K562 (cell line): Measurements from ENCODE around the gene FCGR3B. TPM values are rescaled to one million over a fixed set of nuclear protein-coding genes. Genes with fewer than 3 reads are reported as not detected.
"Not testable (repeated sequence)": the region's sequence is repeated elsewhere in the genome, so short reads cannot be mapped to it uniquely, and the experiment has no call there.

Source experiments
- ATAC-seq: fragments of 200-7000 bp; cut with Tn5 transposase; 3 replicates; pipeline ENCODE4 v1.9.1; 2020; ENCODE audit warnings: moderate library complexity
- BruUV-seq: library from RNA; stranded (reverse); fragments of 400-500 nt; replicated peaks from 2 replicates; lab custom pipeline; 2021; lab: Mats Ljungman, UMichigan
- CTCF ChIA-PET: fragments of 300-600 bp; formaldehyde crosslinking; extraction: SDS; loops from one replicate; lab custom pipeline; 2021; ENCODE audit warnings: low intra/inter-chr PET ratio; lab: Yijun Ruan, JAX
- POLR2A ChIA-PET: fragments of 300-600, 350-650 bp; sonication (Branson Sonifier 250); formaldehyde crosslinking; extraction: SDS; loops from one replicate; lab custom pipeline; 2021; ENCODE audit warnings: antibody characterized with exemption, inconsistent platforms; lab: Yijun Ruan, JAX
- DNase-seq, 4 experiments: peaks; one replicate each; pipeline versions ENCODE4 v3.0.0 to v3.0.0-alpha.2; 2011 to 2018; ENCODE audit warnings: low spot score in 3 of 4, mixed read lengths in 3 of 4; ENCODE audit errors: extremely low read depth in 1 of 4
- FAIRE-seq: peaks from 2 replicates; lab custom pipeline; 2011; peaks lifted over from hg19 to GRCh38; lab: Jason Lieb, UNC
- H2AFZ ChIP-seq: 2 replicates; pipeline ENCODE4 v1.6.0; 2011; ENCODE audit warnings: low read depth, low read length, control low read depth, inconsistent platforms
- H3K27ac ChIP-seq: fragments of 200-600 bp; 3 replicates; pipeline ENCODE4 v1.8.0; 2011; ENCODE audit warnings: low read depth, mild to moderate bottlenecking, control low read depth, inconsistent platforms, low read length, moderate library complexity, mixed read lengths; ENCODE audit errors: extremely low read depth
- H3K27me3 ChIP-seq, 2 experiments: fragments of 300-600 bp in 1 of 2; 2 replicates in 1 of 2; 3 replicates in 1 of 2; pipeline versions ENCODE4 v1.6.0 to v1.8.0; 2011; ENCODE audit warnings: inconsistent platforms in 2 of 2, low read length in 2 of 2, mild to moderate bottlenecking in 1 of 2, mixed read lengths in 1 of 2, moderate library complexity in 1 of 2; ENCODE audit not compliant: control insufficient read depth in 2 of 2, insufficient read depth in 2 of 2
- H3K36me3 ChIP-seq: fragments of 300-600 bp; 3 replicates; pipeline ENCODE4 v1.8.0; 2011; ENCODE audit warnings: mild to moderate bottlenecking, low read length, inconsistent platforms; ENCODE audit not compliant: control insufficient read depth, insufficient read depth
- H3K4me1 ChIP-seq, 2 experiments: fragments of 200-600 bp in 1 of 2; replicated peaks in 1 of 2; 2 replicates in 1 of 2; 3 replicates in 1 of 2; pipeline versions ENCODE4 v1.5.1 to v1.8.0; 2011; ENCODE audit warnings: inconsistent platforms in 2 of 2, low read length in 2 of 2, mild to moderate bottlenecking in 1 of 2, mixed read lengths in 1 of 2, moderate library complexity in 1 of 2; ENCODE audit not compliant: control insufficient read depth in 2 of 2, insufficient read depth in 2 of 2
- H3K4me2 ChIP-seq: 2 replicates; pipeline ENCODE4 v1.6.1; 2011; ENCODE audit warnings: low read length, control low read depth, inconsistent platforms, mixed read lengths; ENCODE audit not compliant: insufficient read depth
- H3K4me3 ChIP-seq: fragments of 200-600 bp; sonication (generic), shearing (Covaris generic); 2 replicates; pipeline ENCODE4 v1.5.1; 2016; ENCODE audit warnings: control low read depth, inconsistent platforms
- H3K79me2 ChIP-seq: fragments of 200-600 bp; 3 replicates; pipeline ENCODE4 v1.8.0; 2011; ENCODE audit warnings: low read length, inconsistent platforms; ENCODE audit not compliant: control insufficient read depth, insufficient read depth
- H3K9ac ChIP-seq, 2 experiments: 2 replicates each; pipeline versions ENCODE4 v1.6.0 to v1.6.1; 2011; ENCODE audit warnings: low read depth in 2 of 2, low read length in 2 of 2, control low read depth in 1 of 2, inconsistent platforms in 1 of 2, mild to moderate bottlenecking in 1 of 2, mixed read lengths in 1 of 2; ENCODE audit not compliant: insufficient read depth in 1 of 2
- H3K9me1 ChIP-seq: one replicate; pipeline ENCODE4 v1.6.0; 2011; ENCODE audit warnings: inconsistent platforms, mild to moderate bottlenecking, low read length, moderate library complexity; ENCODE audit not compliant: control insufficient read depth, insufficient read depth
- H3K9me3 ChIP-seq: replicated peaks from 2 replicates; pipeline ENCODE4 v1.5.1; 2011; ENCODE audit warnings: low read depth, low read length, inconsistent platforms; ENCODE audit not compliant: control insufficient read depth, insufficient read depth
- H4K20me1 ChIP-seq: replicated peaks from 2 replicates; pipeline ENCODE4 v1.6.1; 2011; ENCODE audit warnings: low read length, inconsistent platforms, mixed read lengths; ENCODE audit not compliant: control insufficient read depth, insufficient read depth
- CHAMP1 ChIP-seq: fragments of 450-650 bp; IDR thresholded peaks from 2 replicates; pipeline ENCODE4 v1.6.1; 2016; ENCODE audit warnings: mild to moderate bottlenecking
- HDAC2 ChIP-seq: fragments of 450-650 bp; IDR thresholded peaks from 2 replicates; pipeline ENCODE4 v1.6.1; 2016; ENCODE audit warnings: mild to moderate bottlenecking
- HOXB6 ChIP-seq: fragments of 250-450 bp; sonication (Bioruptor Pico); IDR thresholded peaks from 2 replicates; pipeline ENCODE4 v1.5.1; 2022; ENCODE audit warnings: mild to moderate bottlenecking, borderline replicate concordance
- ID3 ChIP-seq, 2 experiments: fragments of 250-450 bp in 1 of 2; fragments of 450-650 bp in 1 of 2; sonication (Bioruptor Pico) in 1 of 2; IDR thresholded peaks; 2 replicates each; pipeline versions ENCODE4 v1.6.1 to v1.8.0; 2016 to 2021; ENCODE audit warnings: mild to moderate bottlenecking in 2 of 2, moderate library complexity in 2 of 2, missing compliant biosample characterization in 1 of 2, missing genetic modification characterization in 1 of 2
- KDM1A ChIP-seq, 2 experiments: fragments of 450-650 bp; IDR thresholded peaks; 2 replicates each; pipeline ENCODE4 v1.6.1; 2016; ENCODE audit warnings: mild to moderate bottlenecking in 2 of 2
- MLLT1 ChIP-seq, 2 experiments: fragments of 450-650 bp; IDR thresholded peaks; 2 replicates each; pipeline ENCODE4 v1.6.1; 2016
- POLR2B ChIP-seq: fragments of 450-650 bp; IDR thresholded peaks from 2 replicates; pipeline ENCODE4 v1.6.1; 2018; ENCODE audit warnings: low read depth; ENCODE audit not compliant: partially characterized antibody
- RBM25 ChIP-seq: fragments of 200-400 bp; formaldehyde crosslinking; IDR thresholded peaks from 2 replicates; pipeline ENCODE4 v1.6.1; 2018; ENCODE audit warnings: low read length, low read depth, moderate library complexity; ENCODE audit not compliant: severe bottlenecking
- YY1 ChIP-seq, 3 experiments: IDR thresholded peaks; 2 replicates each; pipeline ENCODE4 v1.6.1; 2011; ENCODE audit warnings: low read length in 2 of 3, mild to moderate bottlenecking in 2 of 3, moderate library complexity in 2 of 3, borderline replicate concordance in 1 of 3, control low read depth in 1 of 3, low read depth in 1 of 3; ENCODE audit not compliant: insufficient read depth in 3 of 3, insufficient replicate concordance in 2 of 3, control insufficient read depth in 1 of 3, insufficient read length in 1 of 3; ENCODE audit errors: extremely low read depth in 1 of 3
- ZNF764 ChIP-seq: fragments of 250-450 bp; sonication (Bioruptor Pico); IDR thresholded peaks from 2 replicates; pipeline ENCODE4 v1.4.0; 2020; ENCODE audit warnings: low read depth, mild to moderate bottlenecking, moderate library complexity
- WGBS: fragments of 100-300 bp; shearing (Covaris generic); methylation state at CpG from one replicate; pipeline ENCODE4 v1.1.6; 2016; ENCODE audit warnings: low coverage, mixed read lengths; ENCODE audit not compliant: insufficient coverage; ENCODE audit errors: missing lambda C conversion rate; 5-methylcytosine and 5-hydroxymethylcytosine counted together
- in situ Hi-C: fragments of 300-500 bp; cut with MboI; formaldehyde crosslinking; loops from 4 replicates; pipeline ENCODE4 v1.15.0; 2018; ENCODE audit warnings: inconsistent platforms, mixed read lengths
- intact Hi-C: fragments of 100-400 bp; cut with micrococcal nuclease; formaldehyde crosslinking; loops from 2 replicates; pipeline ENCODE4 v1.14.2; 2022
- polyA plus RNA-seq, 8 experiments: library from polyadenylated mRNA; depleted of rRNA in 4 of 8; stranded (reverse) in 5 of 8; unstranded in 3 of 8; fragments of >200 nt; fragmentation: Nextera tagmentation in 2 of 8; fragmentation: Illumina TruSeq in 1 of 8; extraction: Ambion mirVana in 2 of 8; extraction: Trizol in 1 of 8; gene quantifications; 2 replicates each; pipeline versions ENCODE4 v1.2.1 to v1.2.3, GENCODE V29; 2011 to 2014; ENCODE audit warnings: inconsistent platforms in 1 of 8, missing spikeins in 1 of 8
- total RNA-seq, 7 experiments: library from RNA; depleted of rRNA in 6 of 7; stranded (reverse); fragments of >200 nt in 6 of 7; fragmentation: Illumina TruSeq in 2 of 7; extraction: Trizol in 2 of 7; gene quantifications; 2 replicates each; pipeline versions ENCODE4 v1.2.1 to v1.2.3, GENCODE V29; 2011 to 2021; ENCODE audit warnings: low replicate concordance in 1 of 7

FCGR3B gene
- total and polyA plus RNA-seq, 9 of the 15 experiments (the other 6 are each of a cell fraction or from before 2014, with no cell fraction given), result 0.18 to 1.1 (median 0.40) TPM

GRCh38 chr1:161611866-161612321, 19.1 kb downstream of the FCGR3B start:
- H3K9ac ChIP-seq, result peak overlapping the region; percentile 74 to 80
- H3K4me3 ChIP-seq, result peak overlapping the region; percentile 52
- DNase-seq, result peak; percentile 39 to 76 (median 46)
- H3K27me3 ChIP-seq; FAIRE-seq; H3K79me2 ChIP-seq; H4K20me1 ChIP-seq; in situ Hi-C loops; H3K36me3 ChIP-seq; H3K9me3 ChIP-seq; H3K9me1 ChIP-seq; H3K4me1 ChIP-seq; CTCF ChIA-PET; TF ChIP-seq ID3 (CRISPR knock-in tag; IDR thresholded peaks at IDR 0.05): not testable (repeated sequence)
- H2AFZ ChIP-seq, result peak overlapping the region; percentile 84
- peak overlapping the region; percentile 75 for H3K27ac ChIP-seq
- peak; percentile 20 for ATAC-seq
- 1% methylated on average over 17 of the region's 19 CpGs for WGBS
- POLR2A ChIA-PET, result interaction anchor here (1.5 kb wide), 1 partner anchor 10 kb away, joined by 11 read pairs; no protein-coding TSS in a partner anchor
- H3K4me2 ChIP-seq, result peak overlapping the region; percentile 83
- intact Hi-C loops, result loop anchor here (5.0 kb wide), 1 partner anchor 35 kb away; no protein-coding TSS in a partner anchor
- BruUV-seq, result TSS peak; percentile 93
- TF ChIP-seq HDAC2, result peak; percentile 90
- 0 out of 2 replicates have a peak, but pooled peaks have one; percentile 66 for TF ChIP-seq ZNF764 (CRISPR knock-in tag)
- TF ChIP-seq HOXB6 (CRISPR knock-in tag), result peak; percentile 68; the same call in 1 of the 2 replicates
- 0 out of 2 replicates have a peak, but pooled peaks have one; percentile 42 for TF ChIP-seq ID3 (tag; IDR thresholded peaks at IDR 0.05)
- TF ChIP-seq CHAMP1, result peak; percentile 61
- peak in 1 of 3 experiments; percentile 14 for TF ChIP-seq YY1 (IDR thresholded peaks at IDR 0.05; ENCODE audit: borderline replicate concordance in 1 of 3, control insufficient read depth in 1 of 3, extremely low read depth in 1 of 3, insufficient read depth in 3 of 3, insufficient read length in 1 of 3, insufficient replicate concordance in 2 of 3, low read depth in 1 of 3, low read length in 2 of 3)
- TF ChIP-seq KDM1A (IDR thresholded peaks at IDR 0.05), result peak; percentile 86 to 93
- peak; percentile 29 for TF ChIP-seq POLR2B
- peak; percentile 7 to 58; a peak in 1 of 4 replicates for TF ChIP-seq MLLT1 (IDR thresholded peaks at IDR 0.05)
- peak; percentile 91 for TF ChIP-seq RBM25
